HG03442 (cell line): ENCODE measurements around the gene TTC7B.

ENCODE experiments used
- ATAC-seq: cut with Tn5 transposase; IDR thresholded peaks from one replicate; pipeline ENCODE4 v1.9.1; 2021; ENCODE audit warnings: mild to moderate bottlenecking, moderate library complexity; ENCODE audit not compliant: unreplicated experiment

TTC7B gene

DNA sequence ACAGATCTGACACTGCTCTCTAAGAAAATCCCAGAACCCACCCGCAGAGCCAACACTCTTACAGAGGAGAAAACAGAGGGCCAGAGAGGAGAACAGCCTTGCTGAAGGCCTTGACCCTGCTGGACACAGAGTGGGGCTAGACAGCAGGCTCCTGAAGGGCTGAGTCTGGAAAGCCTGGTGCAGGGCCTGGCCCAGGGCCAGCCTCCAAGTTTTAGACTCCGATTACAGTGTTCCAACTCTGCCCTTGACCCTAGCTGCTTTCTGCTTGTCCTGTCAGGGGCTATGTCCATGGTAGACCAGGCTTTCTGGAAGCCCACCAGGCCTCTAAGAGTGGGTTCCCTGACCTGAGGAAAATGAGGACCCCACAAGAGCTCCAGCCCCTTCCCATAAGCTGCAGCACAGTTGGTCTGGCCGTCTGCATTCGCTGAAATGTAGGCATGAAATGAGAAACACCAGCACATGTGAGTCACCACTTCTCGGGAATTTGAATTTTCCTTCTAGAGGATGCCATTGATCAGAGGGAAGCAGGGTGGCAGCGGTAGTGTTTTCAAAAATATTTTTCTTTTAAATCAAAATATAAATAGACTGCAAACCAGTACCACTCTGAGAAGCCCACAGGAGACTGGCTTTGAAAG is 265.0 kb downstream of the TTC7B start:
- no peak for ATAC-seq

DNA sequence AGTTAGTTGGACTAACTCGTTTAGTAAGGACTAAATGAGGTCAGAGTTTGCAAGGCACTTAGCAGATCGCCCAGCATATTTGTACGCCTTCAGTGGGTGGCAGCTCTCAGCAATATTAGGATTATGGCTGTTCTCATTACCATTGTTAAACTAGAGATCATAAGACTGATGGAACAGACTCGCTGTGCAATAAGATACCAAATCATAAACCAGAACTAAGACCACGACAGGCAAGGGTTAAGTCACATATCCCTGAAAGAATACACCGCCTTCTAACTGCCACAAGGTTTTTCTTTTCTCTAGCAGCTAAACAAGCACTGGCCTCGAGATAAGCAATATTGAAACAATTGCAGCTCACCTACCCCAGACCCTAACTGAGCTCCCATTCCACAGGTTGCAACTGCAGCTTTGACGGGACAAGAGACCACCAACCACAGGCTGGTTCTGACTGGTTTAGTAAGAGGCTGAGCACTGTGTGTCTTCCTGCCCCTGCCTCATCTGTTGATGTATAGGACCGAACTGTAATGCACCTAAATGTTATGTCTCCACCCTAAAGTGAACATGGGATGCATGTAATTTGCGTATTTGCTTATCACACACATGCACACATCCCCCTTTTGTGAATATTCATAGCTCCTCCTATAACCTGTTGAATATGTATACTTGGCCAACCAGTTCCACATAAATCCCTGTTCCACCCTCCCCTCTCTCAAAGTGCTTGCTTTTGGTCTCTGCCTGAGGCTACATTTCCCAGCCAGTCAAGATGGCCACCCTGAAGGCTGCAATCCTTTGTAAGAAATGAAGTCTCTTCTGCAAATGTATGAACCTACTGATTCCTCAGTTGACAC is 266.2 kb downstream of the TTC7B start:
- no peak for ATAC-seq

DNA sequence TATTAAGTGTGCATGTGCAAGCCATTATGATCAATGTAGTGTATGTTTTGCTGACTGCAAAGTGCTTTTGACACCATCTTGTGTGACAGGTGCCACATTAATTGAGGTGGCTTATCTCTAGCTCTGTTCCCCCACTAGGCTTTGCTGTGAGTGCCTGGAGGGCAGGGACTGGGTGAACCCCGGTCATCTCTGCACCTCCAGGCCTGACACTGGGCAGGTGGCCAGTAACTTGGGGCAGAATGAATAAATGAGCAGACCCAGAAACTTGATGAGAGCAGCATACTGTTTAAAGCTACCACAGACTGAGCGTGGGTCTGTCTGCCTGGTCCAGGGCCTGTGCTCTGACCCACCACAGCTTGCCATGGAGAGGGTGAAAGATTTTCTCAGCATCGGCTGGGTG is 267.8 kb downstream of the TTC7B start:
- no peak for ATAC-seq

DNA sequence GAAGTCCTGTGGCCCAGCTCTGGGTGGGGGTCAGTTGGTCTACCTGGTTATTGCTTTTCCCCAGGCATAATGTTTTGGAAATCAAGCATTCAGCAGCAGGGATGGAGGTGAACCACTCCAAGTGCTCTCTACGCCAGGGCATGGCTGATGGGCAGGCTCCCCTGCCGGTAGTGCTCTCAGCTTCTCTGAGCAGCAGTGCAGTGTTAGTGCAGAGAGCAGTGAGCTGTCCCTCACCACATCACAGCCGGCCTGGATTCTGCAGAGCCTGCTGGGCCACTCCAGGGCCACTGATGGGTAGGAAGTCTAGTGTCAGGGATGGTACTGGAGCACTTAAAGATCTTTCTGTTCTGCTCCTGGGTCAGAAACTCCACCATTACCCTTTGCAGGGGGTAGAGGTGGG is 268.3 kb downstream of the TTC7B start:
- no peak for ATAC-seq

DNA sequence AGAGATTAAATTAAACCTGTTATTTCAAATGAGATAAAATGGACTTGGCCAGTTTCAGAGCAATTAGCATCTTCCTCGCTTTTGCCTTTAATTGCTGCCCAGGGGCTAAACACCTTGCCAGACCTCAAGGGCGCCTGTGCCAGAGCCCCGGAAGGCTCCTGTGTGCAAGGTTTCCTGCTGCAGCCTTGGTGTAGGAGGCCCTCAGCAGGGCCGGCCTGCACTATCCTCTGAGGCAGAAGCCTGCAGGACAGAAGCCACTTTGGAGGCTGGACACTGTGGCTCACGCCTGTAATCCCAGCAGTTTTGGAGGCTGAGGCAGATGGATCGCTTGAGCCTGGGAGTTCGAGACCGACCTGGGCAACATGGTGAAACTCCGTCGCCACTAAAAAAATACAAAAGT is 269.0 kb downstream of the TTC7B start:
- no peak for ATAC-seq

DNA sequence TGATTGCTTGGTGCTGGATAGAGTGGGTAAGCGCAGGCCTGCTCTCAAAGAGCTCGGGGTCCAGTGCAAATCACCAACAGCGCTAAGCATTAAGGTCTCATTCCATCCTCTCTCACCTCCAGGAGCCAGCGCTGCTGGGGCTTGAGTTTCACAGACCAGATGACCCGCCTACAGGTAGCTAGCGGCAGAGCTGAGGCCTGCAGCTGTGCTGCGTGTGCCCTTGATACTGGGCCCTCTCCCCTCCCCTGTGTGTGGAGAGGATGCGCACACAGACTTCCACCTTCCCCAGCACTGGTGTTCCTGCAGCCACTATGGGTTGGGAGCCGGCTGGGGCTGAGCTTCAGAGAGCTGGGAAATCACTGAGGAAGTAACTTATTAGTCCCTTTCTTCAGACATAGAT is 269.5 kb downstream of the TTC7B start:
- no peak for ATAC-seq

DNA sequence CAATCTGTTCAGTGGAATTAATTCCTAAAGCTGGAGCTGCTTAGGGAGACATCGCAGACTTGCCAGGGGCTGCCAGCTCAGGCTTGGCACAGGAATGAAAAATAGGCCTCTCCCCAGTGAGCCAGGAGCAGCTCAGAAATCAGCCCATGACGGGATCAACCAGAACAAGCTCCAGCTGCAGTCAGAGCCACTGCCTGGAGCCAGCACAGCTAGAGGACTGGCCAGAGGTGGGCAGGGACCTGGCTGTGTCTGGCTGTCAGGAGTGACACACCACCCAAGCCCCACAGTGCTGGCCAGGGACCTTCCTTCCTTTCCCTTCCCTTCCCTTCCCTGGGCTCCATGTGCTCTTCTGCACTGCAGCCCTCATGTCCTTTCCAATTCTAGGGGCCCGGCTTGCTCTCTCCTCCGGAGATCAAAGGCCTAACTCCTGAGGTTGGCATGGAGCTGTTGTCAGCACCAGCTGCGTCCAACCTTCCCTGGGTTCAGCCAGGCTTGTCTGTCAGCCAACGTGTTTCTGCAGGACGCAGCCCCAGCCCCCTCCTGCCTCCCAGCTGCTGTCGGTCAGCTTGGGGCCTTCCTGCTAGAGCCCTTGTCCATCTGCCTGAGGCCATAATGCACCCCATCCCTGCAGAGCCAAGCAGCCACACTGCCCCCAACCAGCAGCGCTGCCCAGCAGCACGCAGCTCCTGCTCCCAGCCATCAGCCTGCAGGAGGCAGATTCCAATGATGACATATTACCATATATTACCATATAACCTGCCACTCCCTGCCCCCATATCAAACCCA is 270.1 kb downstream of the TTC7B start:
- no peak for ATAC-seq

DNA sequence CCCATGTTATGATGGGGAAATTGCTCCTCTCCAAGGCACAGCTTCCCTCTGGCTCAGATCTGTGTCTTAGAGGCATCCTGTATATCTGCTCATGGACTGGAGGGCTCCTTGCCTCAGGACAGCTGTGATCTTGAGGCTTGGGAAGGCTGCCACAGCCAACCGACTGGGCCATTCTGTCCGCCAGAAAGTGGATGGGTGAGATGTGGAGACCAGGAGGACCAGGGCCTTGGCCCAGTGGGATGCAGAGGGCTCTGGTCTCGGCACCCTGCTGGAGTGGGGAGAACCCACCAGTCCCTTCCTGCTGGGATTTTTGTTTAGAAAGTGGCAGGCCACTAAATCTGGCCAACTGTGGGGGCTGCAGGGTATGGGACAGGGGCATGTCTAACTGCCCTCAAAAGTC is 270.8 kb downstream of the TTC7B start:
- ATAC-seq: no peak

DNA sequence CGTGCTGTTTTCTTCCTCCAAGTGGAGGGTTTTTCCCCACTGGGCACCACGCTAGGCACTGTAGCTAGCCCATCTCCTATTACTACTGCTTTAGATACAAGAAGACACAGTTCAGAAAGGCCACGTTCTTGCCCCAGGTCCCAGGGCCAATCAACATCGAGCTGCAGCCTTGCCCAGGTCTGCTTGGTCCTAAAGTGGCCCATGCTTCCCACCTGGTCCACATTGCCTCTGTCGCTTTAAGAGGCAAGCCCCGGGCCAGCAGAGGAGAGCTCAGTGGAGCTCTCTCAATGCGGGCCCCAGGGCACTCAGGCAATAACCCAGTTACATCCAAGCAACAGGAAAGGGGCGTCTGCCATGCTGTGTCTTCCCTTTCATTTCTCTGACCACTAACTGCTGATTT is 271.3 kb downstream of the TTC7B start:
- ATAC-seq: no peak

DNA sequence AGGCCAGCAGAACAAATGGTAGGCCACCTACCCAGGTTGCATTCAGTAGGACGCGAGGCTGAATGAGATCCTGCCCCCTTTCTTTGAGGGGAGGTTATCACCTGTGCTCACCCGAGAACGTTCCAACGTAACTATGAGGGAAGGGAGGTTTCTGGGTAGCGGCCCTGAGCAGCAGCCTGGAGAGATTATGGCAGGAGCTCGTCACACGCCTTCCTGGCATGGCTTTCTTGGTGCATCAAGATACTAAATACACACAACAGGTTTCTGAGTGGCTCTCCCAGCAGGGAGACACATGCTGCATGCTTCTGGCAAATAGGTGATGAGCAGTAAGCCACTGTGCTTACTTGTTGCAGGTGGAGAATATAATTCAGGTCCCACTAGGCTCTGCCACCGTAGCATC is 271.7 kb downstream of the TTC7B start:
- no peak for ATAC-seq

DNA sequence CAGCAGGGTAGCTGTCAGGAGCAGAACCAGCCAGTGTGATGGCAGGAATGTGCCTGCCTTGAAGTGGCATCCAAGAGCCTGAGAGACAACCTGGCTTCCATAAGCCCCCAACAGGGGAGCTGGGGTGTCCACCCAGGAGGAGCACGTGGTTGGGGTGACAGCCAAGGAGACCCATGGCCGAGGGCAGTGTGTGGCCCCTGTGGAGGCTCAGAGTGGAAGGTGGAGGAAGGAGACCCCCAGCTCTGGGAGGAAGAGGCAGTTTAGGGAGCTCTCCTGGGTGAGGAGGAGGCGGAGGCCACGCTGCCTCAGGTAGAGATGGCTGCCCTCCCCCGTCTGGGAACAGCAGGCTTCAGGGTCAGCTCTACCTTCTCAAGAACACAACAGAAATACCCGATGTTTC is 272.4 kb downstream of the TTC7B start:
- no peak for ATAC-seq

DNA sequence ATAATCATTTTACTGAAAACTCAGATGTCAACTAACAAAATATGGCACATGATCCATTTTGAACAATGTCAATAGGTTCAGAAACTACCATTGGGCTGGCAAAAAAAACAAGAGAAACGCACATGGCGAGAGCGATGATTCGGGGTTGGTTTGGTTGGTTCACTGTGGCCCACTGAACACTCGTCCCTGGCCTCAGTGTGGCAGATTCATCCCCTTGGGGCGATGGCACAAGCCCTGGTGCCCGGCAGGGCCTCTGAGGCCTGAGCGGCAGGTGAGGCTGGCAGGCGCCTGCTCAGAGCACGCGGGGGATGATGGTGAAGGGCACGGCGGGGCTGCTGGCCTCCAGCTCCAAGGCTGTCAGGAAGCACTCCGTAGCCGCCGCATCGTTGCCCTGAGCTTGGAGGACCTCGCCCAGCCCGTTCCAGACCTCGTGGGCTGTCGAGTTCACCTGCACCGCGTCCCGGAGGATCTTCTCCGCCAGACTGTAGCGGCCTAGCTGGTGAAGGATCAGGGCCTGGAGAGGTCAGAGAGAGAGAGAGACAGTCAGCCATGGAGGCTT is 275.1 kb downstream of the TTC7B start:
- no peak for ATAC-seq

DNA sequence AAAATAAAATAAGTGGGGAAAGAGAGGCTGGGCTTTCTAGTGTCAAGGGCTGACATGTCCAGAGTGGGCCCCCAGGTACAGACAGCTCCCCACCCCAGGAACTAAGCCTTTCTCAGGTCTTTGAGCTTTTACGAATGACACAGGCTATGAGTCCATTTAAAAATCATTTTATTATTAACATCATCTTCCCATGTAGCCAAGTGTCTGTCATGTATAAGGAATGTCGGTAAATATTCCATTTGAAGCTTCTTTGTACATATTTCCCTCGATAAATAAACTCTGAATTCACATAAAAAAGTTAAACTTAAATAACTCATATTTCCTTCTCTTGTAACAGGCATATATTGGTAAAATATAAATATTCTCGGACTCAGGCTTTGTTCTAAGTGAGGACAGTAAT is 275.8 kb downstream of the TTC7B start:
- no peak for ATAC-seq

DNA sequence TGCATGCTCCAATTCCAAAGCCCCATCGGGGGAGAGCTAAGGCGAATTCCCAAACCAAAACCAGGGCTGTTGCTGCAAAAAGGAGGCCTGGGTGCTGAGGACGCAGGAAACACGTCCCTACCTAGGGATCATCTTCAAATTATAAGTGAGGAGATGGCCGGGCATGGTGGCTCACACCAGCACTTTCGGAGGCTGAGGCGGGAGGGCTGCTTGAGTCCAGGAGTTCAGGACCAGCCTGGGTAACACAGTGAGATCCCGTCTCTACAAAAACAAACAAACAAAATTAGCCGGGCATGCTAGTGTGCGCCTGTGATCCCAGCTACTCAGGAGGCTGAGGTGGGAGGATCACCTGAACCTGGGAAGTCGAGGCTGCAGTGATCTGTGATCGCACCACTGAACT is 276.2 kb downstream of the TTC7B start:
- ATAC-seq: no peak

DNA sequence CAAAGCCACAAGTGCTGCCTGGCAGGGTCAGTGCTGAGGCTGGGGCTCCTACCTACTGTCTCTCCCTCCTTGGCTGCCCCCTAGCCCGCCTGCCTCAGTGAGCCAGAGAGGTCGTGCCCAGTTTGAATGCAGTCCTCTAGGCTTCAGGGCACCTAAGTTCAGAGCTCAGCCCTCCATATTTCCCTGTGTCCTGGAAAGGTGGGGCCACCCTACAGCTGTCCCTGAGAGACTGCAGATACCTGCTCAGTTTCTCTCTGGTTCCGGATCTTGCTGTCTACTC is 276.8 kb downstream of the TTC7B start:
- no peak for ATAC-seq

DNA sequence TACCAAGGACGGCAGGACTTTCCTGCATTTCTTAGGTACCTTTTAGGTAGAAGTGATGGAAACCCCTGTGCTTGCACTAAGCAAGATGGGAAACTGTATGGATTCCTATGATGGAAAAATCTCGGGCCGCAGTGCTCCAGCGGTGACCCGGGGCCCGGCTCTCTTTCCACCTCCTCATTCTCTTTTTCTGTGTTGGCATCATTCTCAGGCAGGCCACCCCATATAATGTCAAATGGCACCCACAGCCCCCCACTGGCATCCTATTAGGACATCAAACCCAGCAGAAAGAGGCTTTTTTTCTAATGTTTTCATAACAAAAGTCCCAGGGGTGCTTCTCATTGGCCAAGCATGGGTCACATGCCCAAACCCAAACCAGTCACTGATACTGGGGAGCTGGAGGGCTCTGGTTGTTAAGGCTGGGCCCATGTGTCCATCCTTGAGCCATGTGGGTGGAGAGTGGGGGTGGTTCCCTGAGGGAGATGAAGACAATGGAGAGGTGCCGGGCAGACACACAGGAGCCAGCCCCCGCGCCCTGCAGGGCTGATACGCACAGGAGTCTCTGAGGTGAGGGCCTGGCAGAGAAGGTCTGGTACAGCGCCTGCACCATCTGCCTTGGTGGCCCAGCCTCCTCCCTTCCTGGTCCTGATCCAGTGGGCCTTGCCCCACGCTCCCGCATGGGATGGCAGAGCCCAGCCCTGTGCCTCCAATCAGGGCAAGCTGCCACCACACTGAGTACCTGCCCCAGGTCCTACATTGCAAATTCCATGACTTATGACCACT is 277.3 kb downstream of the TTC7B start:
- ATAC-seq: no peak

DNA sequence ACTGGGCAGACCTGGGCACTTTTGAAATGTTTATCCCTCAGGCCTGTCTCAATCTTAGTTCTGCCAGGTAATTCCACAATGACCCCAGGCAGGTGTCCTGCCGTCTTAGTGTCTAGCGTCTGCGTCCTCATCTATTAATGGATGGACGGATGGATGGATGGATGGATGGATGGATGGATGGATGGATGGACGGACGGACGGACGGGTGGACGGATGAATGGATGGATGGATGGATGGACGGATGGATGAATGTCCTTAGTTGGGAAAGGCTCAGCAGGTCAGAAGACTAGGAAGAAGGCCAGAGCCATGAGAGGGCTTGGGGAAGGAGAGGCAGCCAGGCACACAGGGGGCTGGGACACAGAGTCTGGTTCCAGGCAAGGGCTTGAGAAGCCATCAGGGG is 278.1 kb downstream of the TTC7B start:
- ATAC-seq: no peak

DNA sequence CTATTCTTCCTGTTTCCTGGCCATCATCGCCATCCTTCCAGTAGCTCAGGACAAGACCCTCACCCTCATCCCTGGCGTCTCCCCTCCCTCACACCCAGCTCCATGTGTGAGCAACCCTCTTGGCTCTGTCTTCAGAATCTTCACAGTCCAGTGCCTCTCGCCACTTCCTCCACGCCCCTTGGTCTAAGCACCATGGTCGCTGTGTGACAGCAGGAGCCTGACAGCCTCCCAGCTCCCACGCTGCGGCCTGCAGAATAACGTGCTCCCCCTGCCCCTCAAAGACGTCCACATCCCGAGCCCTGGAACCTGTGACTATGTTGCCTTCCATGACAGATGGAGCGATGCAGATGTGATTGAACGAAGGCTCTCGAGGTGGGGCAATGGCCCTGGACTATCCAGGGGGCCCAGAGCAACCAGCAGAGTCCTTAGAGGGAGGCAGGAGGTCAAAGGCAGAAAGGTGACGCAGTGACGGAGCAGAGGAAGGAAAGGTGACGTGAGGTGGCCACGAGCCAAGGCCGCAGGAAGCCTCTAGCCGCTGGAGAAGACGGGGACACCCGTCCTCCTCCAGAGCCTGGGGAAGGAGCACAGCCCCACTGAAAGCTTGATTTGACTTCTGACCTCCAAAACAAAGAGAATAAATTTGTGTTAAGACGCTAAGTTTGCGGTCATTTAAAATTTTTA is 279.6 kb downstream of the TTC7B start:
- ATAC-seq: no peak

DNA sequence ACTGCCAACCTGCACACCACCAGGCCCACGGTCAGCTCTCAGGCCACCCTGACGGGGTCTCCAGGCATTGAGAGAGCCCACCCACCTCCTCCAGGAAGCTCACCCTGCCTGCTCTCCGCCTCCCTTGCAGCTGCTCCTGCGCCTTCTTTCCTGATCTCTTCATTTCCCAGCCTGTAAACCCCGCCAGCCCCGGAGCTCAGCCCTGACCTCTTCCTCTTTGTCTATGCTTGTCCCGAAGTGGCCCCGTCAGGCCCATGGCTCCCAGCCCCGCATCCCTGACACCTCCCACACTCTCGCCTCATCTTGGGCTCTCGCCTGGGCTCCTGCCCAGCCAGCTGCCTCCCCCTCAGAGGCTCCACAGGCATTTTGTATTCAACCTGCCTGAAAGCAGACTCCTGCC is 280.1 kb downstream of the TTC7B start:
- no peak for ATAC-seq

DNA sequence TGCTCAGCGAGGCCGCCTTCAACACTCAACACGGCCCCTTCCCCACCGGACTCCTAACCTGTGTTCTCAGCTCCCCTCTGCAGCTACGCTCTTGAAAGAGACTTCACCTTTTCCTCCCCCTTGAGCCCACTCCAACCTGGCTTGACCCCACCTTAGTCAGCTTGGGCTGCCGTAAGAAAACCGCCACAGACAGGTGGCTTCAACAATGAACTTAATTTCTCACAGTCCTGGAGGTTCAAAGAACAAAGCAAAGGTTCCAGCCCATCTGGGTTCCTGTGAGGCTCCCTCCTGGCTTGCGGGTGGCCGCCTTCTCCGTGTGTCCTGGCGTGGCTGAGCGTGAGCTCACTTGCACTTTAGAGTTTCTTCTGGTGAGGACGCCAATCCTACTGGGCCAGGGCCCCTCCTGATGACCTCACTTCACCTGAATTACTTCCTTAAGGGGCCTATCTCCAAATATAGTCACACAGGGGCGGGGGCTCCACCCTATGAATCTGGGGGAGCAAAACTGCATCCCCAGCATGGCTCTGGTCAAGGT is 280.6 kb downstream of the TTC7B start:
- no peak for ATAC-seq
